Activated naive CD4-positive, alpha-beta T cell treated with anti-CD3 and anti-CD28 coated beads, Interleukin-2, amount 50 U/mL, for 16 hours (primary cell): ENCODE data around the gene SLC10A1.

Experiments
- DNase-seq: peaks from one replicate; pipeline ENCODE4 v3.0.0-alpha.2; 2020

SLC10A1 gene

GRCh38 chr14:69807192-69807591 lies 10.2 kb upstream of the SLC10A1 start:
- DNase-seq, result no peak

DNA sequence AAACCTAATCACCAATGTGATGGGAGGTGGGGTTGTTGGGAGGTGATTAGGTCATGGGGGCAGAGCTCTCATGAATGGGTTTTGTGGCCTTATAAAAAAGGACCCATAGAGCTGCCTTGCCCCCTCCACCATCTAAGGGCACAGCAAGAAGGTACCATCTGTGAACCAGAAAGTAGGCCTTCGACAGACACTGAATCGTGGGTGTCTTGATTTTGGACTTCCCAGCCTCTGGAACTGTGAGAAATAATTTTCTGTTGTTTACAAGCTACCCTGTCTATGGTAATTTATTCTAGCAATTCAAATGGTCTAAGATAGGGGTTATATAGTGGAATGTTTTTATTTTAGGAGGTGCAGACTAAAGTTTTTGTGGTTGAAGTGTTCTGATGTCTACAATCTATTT lies 7.9 kb upstream of the SLC10A1 start:
- DNase-seq, result no peak

DNA sequence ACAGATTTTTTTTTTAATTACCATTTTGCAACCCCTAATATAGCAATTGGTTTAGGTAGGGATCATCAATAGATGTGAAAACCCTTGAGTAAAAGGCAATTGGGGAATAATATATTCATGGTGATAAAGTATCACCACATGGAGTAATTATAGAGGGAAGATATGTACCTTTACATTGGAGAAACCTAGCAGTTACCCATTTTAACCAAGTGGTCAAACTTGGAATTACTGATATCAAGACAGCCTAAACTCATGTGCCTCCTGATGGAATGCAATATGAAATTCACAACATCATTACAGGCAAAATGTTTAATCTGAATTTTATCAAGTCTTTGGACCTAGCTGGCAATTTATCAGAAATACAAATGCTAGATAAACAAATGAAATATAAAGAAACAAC lies 6.7 kb upstream of the SLC10A1 start:
- no peak for DNase-seq

DNA sequence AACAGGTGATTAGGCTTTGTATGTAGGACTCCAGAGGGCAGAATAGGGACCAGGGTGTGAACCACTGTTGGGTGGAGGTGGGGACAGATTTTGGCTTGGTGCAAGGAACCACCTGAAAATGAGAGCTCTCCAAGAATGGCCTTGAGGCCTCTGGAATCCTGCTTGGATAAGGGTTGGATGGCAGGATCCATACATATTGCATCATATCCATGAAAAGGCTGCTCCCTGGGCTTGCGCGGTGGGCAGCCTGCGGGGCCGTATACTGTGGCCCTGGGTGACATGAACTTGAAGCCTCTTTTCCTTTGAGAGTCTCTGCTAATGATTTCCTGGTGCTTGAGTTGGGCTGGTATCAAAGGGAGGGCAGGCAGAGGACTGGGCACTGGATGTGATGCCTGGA lies 1.3 kb upstream of the SLC10A1 start:
- DNase-seq, result no peak

DNA sequence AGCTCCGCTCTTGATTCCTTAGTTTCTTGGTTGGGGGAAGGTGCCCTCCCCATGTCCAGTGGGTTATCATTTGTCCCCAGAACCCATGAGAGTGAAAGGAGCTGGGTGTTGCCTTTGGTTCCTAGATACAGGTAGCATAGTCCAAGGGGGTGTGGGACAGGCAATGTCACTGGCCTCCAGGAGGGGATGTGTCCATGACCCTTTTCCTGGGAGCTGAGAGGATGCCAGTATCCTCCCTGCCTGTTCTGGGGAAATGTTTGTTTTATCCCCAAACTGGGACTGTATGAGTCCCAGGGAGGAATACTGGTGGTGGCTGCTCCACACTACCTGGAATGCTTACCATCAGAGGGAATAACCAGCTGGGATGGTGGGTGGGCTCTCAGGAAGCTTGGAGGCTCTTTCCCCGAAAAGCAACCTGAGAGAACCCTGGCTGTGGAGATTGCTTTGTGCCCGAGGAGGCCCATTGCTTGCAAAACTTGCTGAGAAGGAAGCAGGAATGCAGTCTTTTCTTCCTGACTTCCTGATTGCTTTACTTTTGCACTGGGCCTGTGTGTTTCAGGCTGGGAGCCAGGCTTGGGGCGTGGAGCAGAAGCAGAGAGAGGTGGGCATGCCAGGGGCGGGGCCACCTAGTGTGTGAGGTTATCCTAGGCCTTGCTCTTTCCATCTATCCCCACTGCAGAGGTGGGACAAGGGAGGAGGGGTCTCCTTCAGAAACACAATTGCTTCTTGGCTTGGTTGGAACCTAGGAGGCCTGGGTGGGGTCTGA lies 715 bp upstream of the SLC10A1 start:
- DNase-seq, result no peak

DNA sequence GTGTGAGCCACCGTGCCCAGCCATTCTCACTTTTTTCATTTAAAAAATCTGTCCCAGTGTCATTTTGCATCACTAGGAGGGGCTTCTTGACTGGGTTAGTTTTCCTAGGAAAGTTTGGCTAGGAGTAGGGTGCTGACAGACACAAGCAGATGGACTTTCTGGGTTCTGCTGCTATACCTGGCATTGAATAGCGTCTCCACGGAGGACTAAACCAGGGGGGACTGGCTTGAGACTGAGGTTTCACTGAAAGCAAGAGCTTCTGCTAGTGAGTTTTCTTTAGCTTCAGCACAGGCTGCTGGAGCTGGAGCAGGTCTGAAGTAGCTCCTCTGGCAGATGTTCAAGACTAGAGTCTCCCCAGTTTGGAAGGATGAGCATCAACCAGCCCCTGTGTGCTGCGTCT lies 1.4 kb downstream of the SLC10A1 start:
- DNase-seq, result no peak

DNA sequence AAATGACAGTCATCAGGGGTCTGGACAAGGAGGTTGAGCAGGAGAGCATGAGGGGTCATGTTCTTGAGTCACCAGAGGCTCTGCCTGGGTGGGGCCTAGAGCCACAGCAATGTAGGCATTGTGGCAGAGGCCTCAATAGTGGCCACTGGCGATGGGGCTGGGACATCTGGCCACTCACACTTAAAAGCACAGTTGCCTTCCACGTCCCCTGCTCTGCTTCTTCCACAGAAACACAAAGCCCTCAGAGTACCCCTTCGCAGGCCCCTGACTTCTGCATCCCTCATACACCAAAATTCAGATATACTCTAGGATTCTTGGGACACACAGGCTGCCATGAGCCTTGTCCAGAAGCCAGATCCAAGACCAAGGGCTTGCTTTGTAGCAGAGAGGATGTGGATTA lies 2.2 kb downstream of the SLC10A1 start:
- DNase-seq, result no peak

- DNase-seq, result no peak
Observed at GRCh38 chr14:69792887-69793421, 4.1 kb downstream of the SLC10A1 start.

- no peak for DNase-seq
Observed at GRCh38 chr14:69789118-69789640, 7.9 kb downstream of the SLC10A1 start.

DNA sequence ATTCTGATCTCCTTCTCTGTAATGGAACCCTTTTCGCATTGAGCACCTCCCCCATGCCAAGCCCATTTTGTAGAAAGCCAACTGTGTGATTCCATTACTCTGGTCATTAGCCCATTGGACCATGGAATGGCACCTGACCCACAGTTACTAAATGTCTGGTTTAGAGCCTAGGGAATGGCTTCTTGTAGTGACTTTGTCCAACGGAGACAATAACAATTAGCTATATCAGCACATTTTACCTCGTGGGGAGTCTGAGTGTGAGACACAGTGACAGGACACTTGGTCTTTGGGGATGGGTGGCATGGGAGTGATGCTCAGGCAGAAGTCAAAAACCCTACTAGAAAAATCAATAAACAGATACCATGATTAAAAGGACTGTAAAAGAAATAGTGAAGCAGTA lies 10.4 kb downstream of the SLC10A1 start:
- no peak for DNase-seq

DNA sequence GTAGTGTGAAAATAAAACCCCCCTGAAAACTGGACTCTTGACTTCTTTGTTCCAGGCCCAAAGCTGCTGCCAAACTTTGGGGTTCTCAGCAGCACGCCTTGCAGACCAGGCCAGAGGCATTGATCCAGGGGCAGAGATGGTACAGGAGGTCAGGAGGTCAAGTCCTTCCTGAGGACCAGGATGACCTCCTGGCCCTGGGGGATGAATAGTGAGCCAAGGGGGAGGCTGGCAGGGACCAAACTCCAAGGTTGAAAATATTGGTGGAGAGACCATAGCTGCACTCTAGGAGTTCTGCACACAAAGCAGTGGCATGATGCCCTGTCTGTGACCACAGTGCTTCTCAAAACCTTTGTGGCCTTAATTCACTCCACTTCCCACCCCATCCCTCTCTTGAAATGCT lies 12.1 kb downstream of the SLC10A1 start:
- no peak for DNase-seq

DNA sequence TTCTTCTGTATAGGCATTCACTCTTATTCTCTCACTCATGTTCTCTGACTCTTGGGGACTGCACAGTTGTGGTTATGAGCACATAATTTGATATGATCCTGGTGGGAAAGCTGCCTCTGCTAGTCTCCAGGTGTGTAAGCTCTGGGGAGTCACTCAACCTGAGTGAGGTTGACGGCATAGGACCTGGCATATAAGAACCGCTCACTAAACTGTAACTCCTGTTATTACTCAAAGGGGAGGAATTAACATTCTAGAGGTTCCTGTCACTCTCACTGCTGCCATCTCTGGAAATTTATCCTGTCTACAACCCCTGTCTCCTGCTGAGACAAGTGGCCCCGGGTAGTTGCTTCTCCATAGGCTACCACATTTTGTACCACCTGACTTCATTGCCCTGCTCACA lies 16.1 kb downstream of the SLC10A1 start:
- no peak for DNase-seq

GRCh38 chr14:69780092-69780491 lies 16.9 kb downstream of the SLC10A1 start:
- DNase-seq, result no peak

DNA sequence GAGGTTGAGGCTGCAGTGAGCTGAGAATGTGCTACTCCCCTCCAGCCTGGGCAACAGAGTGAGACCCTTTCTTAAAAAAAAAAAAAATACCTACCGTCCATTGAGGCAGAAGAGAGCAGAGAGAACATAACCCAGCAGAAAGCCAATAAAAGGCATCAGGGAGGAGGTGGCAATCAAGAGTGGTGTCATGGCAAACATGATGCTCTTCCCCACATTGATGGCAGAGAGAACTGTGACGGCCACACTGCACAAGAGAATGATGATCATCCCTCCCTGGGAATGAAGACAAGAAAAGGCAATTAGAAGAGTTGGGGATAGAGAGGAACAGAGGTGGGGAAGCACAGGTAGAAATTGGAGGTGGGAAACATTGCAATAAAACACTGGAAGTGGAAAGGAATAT lies 18.0 kb downstream of the SLC10A1 start:
- no peak for DNase-seq

GRCh38 chr14:69776875-69777453 lies 20.1 kb downstream of the SLC10A1 start:
- no peak for DNase-seq

DNA sequence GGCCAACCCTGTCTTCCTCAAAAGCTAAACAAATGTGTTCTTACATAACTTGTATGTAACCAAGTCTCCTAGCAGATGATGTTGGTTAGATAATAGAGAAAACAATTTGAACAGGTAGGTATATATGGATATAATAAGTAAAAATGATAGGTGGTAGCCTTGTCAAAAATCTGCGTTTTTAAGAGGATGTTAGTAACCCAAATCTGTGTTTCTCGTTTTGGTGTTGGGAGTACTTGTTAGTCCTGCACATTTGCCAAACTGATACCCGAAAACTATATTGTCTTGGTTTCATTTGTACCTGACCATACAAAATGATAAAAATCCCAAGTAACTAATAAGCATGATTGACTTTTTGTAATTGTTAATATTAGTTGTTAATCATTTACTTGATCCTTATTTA lies 22.0 kb downstream of the SLC10A1 start:
- no peak for DNase-seq

DNA sequence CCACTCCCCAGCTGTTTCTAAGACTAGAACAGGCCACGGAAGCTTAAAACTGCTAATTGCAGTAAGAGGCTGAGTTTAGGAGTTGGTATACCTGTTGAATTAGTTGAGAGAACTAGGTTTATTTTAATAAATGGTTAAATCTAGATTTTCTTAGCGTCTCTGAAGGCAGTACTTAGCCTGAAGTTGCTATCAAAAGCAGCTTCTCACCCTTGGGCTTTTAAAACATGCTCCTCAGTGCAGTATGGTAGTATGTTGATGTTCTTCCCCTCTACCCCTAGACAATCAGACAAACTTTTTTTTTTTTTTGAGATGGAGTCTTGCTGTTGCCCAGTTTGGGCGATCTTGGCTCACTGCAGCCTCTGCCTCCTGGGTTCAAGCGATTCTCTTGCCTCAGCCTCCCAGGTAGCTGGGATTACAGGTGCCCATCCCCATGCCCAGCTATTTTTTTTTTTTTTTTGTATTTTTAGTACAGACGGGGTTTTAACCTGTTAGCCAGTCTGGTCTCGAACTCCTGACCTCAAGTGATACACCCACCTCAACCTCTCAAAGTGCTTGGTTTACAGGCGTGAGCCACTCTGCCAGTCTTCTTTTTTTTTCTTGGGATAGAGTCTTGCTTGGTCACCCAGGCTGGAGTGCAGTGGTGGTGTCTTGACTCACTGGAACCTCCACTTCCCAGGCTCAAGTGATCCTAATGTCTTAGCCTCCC lies 23.3 kb downstream of the SLC10A1 start:
- DNase-seq, result no peak

- DNase-seq, result no peak
Observed at GRCh38 chr14:69772082-69773017, 24.7 kb downstream of the SLC10A1 start.

DNA sequence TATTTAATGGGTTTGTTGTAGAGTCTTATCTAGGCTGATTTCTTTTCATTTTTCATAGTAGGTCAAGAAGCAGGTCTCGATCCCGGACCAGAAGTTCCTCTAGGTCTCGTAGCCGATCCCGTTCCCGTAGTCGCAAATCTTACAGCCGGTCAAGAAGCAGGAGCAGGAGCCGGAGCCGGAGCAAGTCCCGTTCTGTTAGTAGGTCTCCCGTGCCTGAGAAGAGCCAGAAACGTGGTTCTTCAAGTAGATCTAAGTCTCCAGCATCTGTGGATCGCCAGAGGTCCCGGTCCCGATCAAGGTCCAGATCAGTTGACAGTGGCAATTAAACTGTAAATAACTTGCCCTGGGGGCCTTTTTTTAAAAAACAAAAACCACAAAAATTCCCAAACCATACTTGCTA lies 25.9 kb downstream of the SLC10A1 start:
- no peak for DNase-seq

GRCh38 chr14:69770559-69770958 lies 26.5 kb downstream of the SLC10A1 start:
- DNase-seq, result no peak

DNA sequence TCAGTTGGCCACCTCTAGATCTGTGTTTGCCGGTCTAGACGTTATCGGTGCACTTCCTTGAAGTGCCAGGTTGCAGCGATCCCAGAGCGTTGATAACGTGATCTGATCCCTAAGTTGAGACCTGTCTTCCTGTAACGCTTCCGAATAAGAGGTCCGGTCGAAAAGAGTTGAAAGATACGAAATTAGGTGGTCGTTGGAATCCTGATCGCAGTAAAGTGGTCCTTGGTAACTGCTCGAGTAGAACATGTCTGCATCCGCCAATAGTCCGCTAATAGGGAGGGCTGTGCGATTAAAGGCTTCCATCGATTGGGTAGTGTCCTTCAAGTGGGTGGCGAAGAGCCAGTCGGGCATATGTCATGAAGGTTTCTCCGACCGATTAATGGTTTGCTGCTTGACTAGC lies 27.4 kb downstream of the SLC10A1 start:
- no peak for DNase-seq

DNA sequence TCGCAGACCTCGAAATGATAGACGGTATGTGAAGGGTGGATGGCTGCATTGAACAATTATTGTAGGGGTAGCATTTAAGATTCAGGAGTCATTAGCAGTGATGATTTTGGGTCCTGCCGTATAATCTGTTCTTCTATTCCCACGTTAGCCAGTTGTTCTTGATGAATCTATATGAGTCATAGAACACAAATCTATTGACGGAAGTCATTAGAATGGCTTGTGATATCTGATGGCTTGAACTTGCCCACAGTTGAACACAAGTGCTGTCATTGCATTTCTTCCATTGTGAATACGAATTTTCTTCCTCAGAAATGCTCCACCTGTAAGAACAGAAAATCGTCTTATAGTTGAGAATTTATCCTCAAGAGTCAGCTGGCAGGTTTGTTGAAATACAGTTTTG lies 28.2 kb downstream of the SLC10A1 start:
- DNase-seq, result no peak
